CD14-positive monocyte (primary cell): Measurements from ENCODE around the gene NXPH3. TPM values are rescaled to one million over a fixed set of nuclear protein-coding genes. Genes with fewer than 3 reads are reported as not detected.
A peak's percentile ranks its signal among the peaks of the same experiment; 100 is the strongest.

Source experiments
- DNase-seq, 3 donors: peaks; one replicate each; pipeline ENCODE4 v3.0.0-alpha.2; 2011 to 2022
- H2AFZ ChIP-seq: 2 replicates; pipeline ENCODE4 v1.6.0; 2012; ENCODE audit warnings: mild to moderate bottlenecking, low read depth, low read length, inconsistent platforms; ENCODE audit not compliant: insufficient read depth, poor library complexity, severe bottlenecking
- H3K27ac ChIP-seq, 2 donors: 1 replicate in 1 of 2; 2 replicates in 1 of 2; pipeline ENCODE4 v1.5.1; 2012 to 2013; ENCODE audit warnings: low read length in 2 of 2, control low read depth in 1 of 2, inconsistent platforms in 1 of 2, low read depth in 1 of 2, mild to moderate bottlenecking in 1 of 2
- H3K27me3 ChIP-seq, 2 donors: one replicate each; pipeline versions ENCODE4 v1.6.0 to v1.6.1; 2011 to 2013; ENCODE audit warnings: low read length in 2 of 2; ENCODE audit not compliant: control insufficient read depth in 2 of 2, insufficient read depth in 2 of 2
- H3K36me3 ChIP-seq, 2 donors: replicated peaks in 1 of 2; 1 replicate in 1 of 2; 2 replicates in 1 of 2; pipeline versions ENCODE4 v1.5.1 to v1.6.1; 2012 to 2013; ENCODE audit warnings: low read length in 2 of 2, control low read depth in 1 of 2, inconsistent platforms in 1 of 2, mild to moderate bottlenecking in 1 of 2; ENCODE audit not compliant: insufficient read depth in 2 of 2, control insufficient read depth in 1 of 2
- H3K4me1 ChIP-seq, 2 donors: 1 replicate in 1 of 2; 2 replicates in 1 of 2; pipeline versions ENCODE4 v1.5.1 to v1.6.1; 2012 to 2013; ENCODE audit warnings: low read length in 2 of 2, control low read depth in 1 of 2, inconsistent platforms in 1 of 2, mild to moderate bottlenecking in 1 of 2, moderate library complexity in 1 of 2; ENCODE audit not compliant: insufficient read depth in 2 of 2, control insufficient read depth in 1 of 2
- H3K4me2 ChIP-seq: replicated peaks from 2 replicates; pipeline ENCODE3; 2012; ENCODE audit warnings: low read length, moderate library complexity, mild to moderate bottlenecking; ENCODE audit not compliant: poor library complexity, severe bottlenecking; ENCODE audit errors: extremely low read depth
- H3K4me3 ChIP-seq, 3 experiments: fragments of 200-600 bp in 1 of 3; sonication (generic) in 1 of 3; replicated peaks in 1 of 3; 1 replicate in 2 of 3; 2 replicates in 1 of 3; pipeline ENCODE4 v1.5.1; 2011 to 2013; ENCODE audit warnings: low read length in 3 of 3, mild to moderate bottlenecking in 3 of 3, control low read depth in 2 of 3, low read depth in 2 of 3, inconsistent platforms in 1 of 3, moderate library complexity in 1 of 3
- H3K79me2 ChIP-seq: 2 replicates; pipeline ENCODE4 v1.6.0; 2012; ENCODE audit warnings: mild to moderate bottlenecking, control low read depth, inconsistent platforms, low read length, moderate library complexity; ENCODE audit not compliant: insufficient read depth
- H3K9ac ChIP-seq: 2 replicates; pipeline ENCODE4 v1.6.0; 2017; ENCODE audit warnings: low read length, mild to moderate bottlenecking; ENCODE audit not compliant: insufficient read depth, poor library complexity, severe bottlenecking
- H3K9me3 ChIP-seq, 2 donors: replicated peaks in 1 of 2; 1 replicate in 1 of 2; 2 replicates in 1 of 2; pipeline versions ENCODE4 v1.5.1 to v1.6.1; 2012 to 2013; ENCODE audit warnings: low read length in 2 of 2, control low read depth in 1 of 2; ENCODE audit not compliant: control insufficient read depth in 1 of 2, insufficient read depth in 1 of 2
- H4K20me1 ChIP-seq: 2 replicates; pipeline ENCODE4 v1.6.0; 2012; ENCODE audit warnings: mild to moderate bottlenecking, low read length, control low read depth, moderate library complexity; ENCODE audit not compliant: insufficient read depth
- H3K27ac Mint-ChIP-seq, 7 donors: one replicate each; pipeline ENCODE4 v1.8.0; 2020; ENCODE audit warnings: mild to moderate bottlenecking in 7 of 7, mixed read lengths in 7 of 7, moderate library complexity in 6 of 7, inconsistent platforms in 2 of 7
- H3K27me3 Mint-ChIP-seq, 3 donors: one replicate each; pipeline ENCODE4 v1.8.0; 2021 to 2022; ENCODE audit warnings: low read depth in 3 of 3, mild to moderate bottlenecking in 3 of 3, mixed read lengths in 3 of 3, moderate library complexity in 3 of 3, inconsistent platforms in 1 of 3
- H3K36me3 Mint-ChIP-seq, 2 donors: one replicate each; pipeline ENCODE4 v1.8.0; 2020; ENCODE audit warnings: mixed read lengths in 2 of 2, inconsistent platforms in 1 of 2, mild to moderate bottlenecking in 1 of 2
- H3K4me1 Mint-ChIP-seq: one replicate; pipeline ENCODE4 v1.8.0; 2020; ENCODE audit warnings: mild to moderate bottlenecking, mixed read lengths
- H3K4me3 Mint-ChIP-seq, 2 donors: one replicate each; pipeline ENCODE4 v1.8.0; 2020; ENCODE audit warnings: mild to moderate bottlenecking in 2 of 2, mixed read lengths in 2 of 2, moderate library complexity in 1 of 2
- H3K9me3 Mint-ChIP-seq, 7 donors: one replicate each; pipeline ENCODE4 v1.8.0; 2020 to 2022; ENCODE audit warnings: mixed read lengths in 7 of 7, mild to moderate bottlenecking in 6 of 7, moderate library complexity in 6 of 7, inconsistent platforms in 2 of 7
- WGBS: methylation state at CpG from one replicate; pipeline ENCODE4 v1.1.5; 2013; ENCODE audit warnings: missing lambda C conversion rate; ENCODE audit not compliant: insufficient coverage; 5-methylcytosine and 5-hydroxymethylcytosine counted together
- intact Hi-C, 2 donors: fragments of 100-400 bp; cut with micrococcal nuclease; formaldehyde crosslinking; loops; one replicate each; pipeline versions ENCODE4 v1.15.0 to v1.15.1; 2023
- polyA plus RNA-seq, 3 donors: library from polyadenylated mRNA; depleted of rRNA in 1 of 3; unstranded in 2 of 3; stranded (reverse) in 1 of 3; fragments of 300-500 nt in 2 of 3; fragments of >200 nt in 1 of 3; fragmentation: Illumina TruSeq in 2 of 3; gene quantifications; 1 replicate in 2 of 3; 2 replicates in 1 of 3; pipeline ENCODE4 v1.2.3, GENCODE V29; 2012 to 2021
- TF ChIP-seq, protein P1 (sequence below): fragments of 200-600 bp; IDR thresholded peaks from one replicate; pipeline ENCODE4 v1.8.0; 2022; ENCODE audit warnings: antibody characterized with exemption, mild to moderate bottlenecking

The NXPH3 gene
- polyA plus RNA-seq, 3 donors, result not detected

- Histone ChIP-seq H3K4me3 (no peak overlapping the region), H3K9ac (no peak overlapping the region), H3K27me3 (peaks cover 16 to 73% of the 10 kb centered on the region in 2 donors), H4K20me1 (no peaks in the 10 kb centered on the region), H3K79me2 (no peaks in the 10 kb centered on the region), H3K36me3 (no peaks in the 10 kb centered on the region), H3K4me2 (no peak overlapping the region), H3K4me1 (peaks cover 21 to 36% of the 10 kb centered on the region in 2 donors), H3K27ac (no peak overlapping the region), H2AFZ (no peak overlapping the region), H3K9me3 (no peaks in the 10 kb centered on the region)
- H3K36me3 Mint-ChIP-seq, result no peaks in the 10 kb centered on the region
- DNase-seq, result no peak
- H3K27me3 Mint-ChIP-seq, result peaks cover 62 to 79% (median 66%) of the 10 kb centered on the region in 3 donors
- 96% methylated on average over 5 of the region's 6 CpGs for WGBS
- intact Hi-C loops, result loop anchor here (2.0 to 10.0 kb wide), 4 partner anchors 122 to 422 kb away; partner anchors contain the start of gene DLX3 (in 1 of the 2)
- TF ChIP-seq, protein P1, sequence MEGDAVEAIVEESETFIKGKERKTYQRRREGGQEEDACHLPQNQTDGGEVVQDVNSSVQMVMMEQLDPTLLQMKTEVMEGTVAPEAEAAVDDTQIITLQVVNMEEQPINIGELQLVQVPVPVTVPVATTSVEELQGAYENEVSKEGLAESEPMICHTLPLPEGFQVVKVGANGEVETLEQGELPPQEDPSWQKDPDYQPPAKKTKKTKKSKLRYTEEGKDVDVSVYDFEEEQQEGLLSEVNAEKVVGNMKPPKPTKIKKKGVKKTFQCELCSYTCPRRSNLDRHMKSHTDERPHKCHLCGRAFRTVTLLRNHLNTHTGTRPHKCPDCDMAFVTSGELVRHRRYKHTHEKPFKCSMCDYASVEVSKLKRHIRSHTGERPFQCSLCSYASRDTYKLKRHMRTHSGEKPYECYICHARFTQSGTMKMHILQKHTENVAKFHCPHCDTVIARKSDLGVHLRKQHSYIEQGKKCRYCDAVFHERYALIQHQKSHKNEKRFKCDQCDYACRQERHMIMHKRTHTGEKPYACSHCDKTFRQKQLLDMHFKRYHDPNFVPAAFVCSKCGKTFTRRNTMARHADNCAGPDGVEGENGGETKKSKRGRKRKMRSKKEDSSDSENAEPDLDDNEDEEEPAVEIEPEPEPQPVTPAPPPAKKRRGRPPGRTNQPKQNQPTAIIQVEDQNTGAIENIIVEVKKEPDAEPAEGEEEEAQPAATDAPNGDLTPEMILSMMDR, result no peak
- no peak overlapping the region for H3K27ac Mint-ChIP-seq
- peak overlapping the region in 1 of 2 donors; percentile 81 for H3K4me3 Mint-ChIP-seq
- H3K4me1 Mint-ChIP-seq, result peaks cover 19% of the 10 kb centered on the region
- peaks cover 1 to 13% (median 7%) of the 10 kb centered on the region in 7 donors for H3K9me3 Mint-ChIP-seq
Observed at GRCh38 chr17:49572806-49573420, 2.8 kb upstream of the NXPH3 start.

DNA sequence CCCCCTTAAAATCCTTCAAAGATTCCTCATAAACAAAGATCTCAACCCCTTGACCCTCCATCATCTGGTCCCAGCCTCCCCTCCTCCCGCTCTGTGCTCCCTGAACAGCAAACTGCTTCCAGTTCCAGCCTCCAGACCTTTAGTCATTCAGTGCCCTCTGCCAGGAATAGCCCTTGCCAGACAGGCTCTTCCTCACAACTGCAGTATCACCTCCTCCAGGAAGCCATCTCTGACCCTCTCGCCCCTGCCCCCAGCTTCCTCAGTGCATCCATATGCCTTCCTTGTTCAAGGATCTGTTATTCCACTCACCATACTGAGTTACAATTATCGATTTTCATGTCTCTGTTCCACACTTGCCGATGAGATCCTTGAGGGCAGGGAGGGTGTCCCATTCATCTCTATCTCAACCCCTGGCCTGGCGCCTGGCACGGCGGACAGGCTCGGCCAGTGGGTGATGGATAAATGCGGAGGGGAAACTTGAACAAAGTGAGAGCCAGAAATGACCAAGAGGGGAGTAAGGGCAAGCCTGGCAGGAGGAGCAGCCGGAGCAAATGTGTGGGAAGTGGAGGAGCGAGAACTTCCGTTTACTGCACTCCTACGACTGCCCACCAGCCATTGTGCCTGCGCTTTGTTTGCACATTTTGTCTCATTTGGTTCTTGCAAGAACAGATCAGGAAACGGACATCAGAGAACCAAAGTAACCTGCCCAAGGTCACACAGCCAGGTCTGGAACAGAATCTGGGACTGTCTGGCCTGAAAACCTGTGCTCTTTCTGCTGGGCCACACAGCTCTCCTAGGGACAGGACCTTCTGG is 2.0 kb upstream of the NXPH3 start:
- H2AFZ ChIP-seq, result no peak overlapping the region
- H3K36me3 ChIP-seq, result no peaks in the 10 kb centered on the region
- peaks cover 67 to 87% (median 67%) of the 10 kb centered on the region in 3 donors for H3K27me3 Mint-ChIP-seq
- H3K4me1 ChIP-seq, result peaks cover 15 to 29% of the 10 kb centered on the region in 2 donors
- DNase-seq, result no peak
- intact Hi-C loops, result loop anchor here (2.0 to 10.0 kb wide), 4 partner anchors 121 to 421 kb away; partner anchors contain the start of gene DLX3 (in 1 of the 2)
- H3K4me3 ChIP-seq, result no peak overlapping the region
- no peak overlapping the region for H3K9ac ChIP-seq
- no peaks in the 10 kb centered on the region for H3K36me3 Mint-ChIP-seq
- no peak overlapping the region for H3K4me2 ChIP-seq
- 90% methylated on average over 8 of the region's 15 CpGs for WGBS
- H3K27ac Mint-ChIP-seq, result no peak overlapping the region
- TF ChIP-seq, protein P1, result no peak
- no peaks in the 10 kb centered on the region for H3K79me2 ChIP-seq
- H3K9me3 ChIP-seq, result no peaks in the 10 kb centered on the region
- peaks cover 16 to 78% of the 10 kb centered on the region in 2 donors for H3K27me3 ChIP-seq
- H3K27ac ChIP-seq, result no peak overlapping the region
- H3K4me1 Mint-ChIP-seq, result peaks cover 13% of the 10 kb centered on the region
- H3K9me3 Mint-ChIP-seq, result peaks cover 1 to 13% (median 7%) of the 10 kb centered on the region in 7 donors
- peak overlapping the region in 1 of 2 donors; percentile 81 for H3K4me3 Mint-ChIP-seq
- H4K20me1 ChIP-seq, result no peaks in the 10 kb centered on the region
